ENCODE results near the gene ABLIM2. TPM values are rescaled to one million over a fixed set of nuclear protein-coding genes. Genes with fewer than 3 reads are reported as not detected.

ABLIM2 gene
- total RNA-seq, 2 donors from 2014 or later = 2.6 to 7.3 TPM

GRCh38 chr4:7941965-7942496, 216.6 kb downstream of the ABLIM2 start:
- H3K36me3 ChIP-seq = no peaks in the 10 kb centered on the region
- H3K27ac ChIP-seq = no peak overlapping the region
- TF ChIP-seq POLR2A (IDR thresholded peaks at IDR 0.05) (no peak), CTCF (IDR thresholded peaks at IDR 0.05) (no peak), POLR2AphosphoS5 (IDR thresholded peaks at IDR 0.05) (no peak)
- H3K4me1 ChIP-seq (replicated peaks) = no peaks in the 10 kb centered on the region
- H3K9me3 ChIP-seq = no peaks in the 10 kb centered on the region
- intact Hi-C loops (cut with DNase I) = no loop called here
- H3K4me3 ChIP-seq = no peak overlapping the region
- DNase-seq (ENCODE audit: low spot score) = no peak
- H3K27me3 ChIP-seq (replicated peaks; ENCODE audit: insufficient read depth) = no peaks in the 10 kb centered on the region
- WGBS = 90% methylated on average over 4 of the region's 4 CpGs

GRCh38 chr4:7941111-7941964, 217.3 kb downstream of the ABLIM2 start:
- H3K4me1 ChIP-seq (replicated peaks) = no peaks in the 10 kb centered on the region
- TF ChIP-seq POLR2AphosphoS5 (IDR thresholded peaks at IDR 0.05) (no peak), CTCF (IDR thresholded peaks at IDR 0.05) (no peak), POLR2A (IDR thresholded peaks at IDR 0.05) (no peak)
- intact Hi-C loops (cut with DNase I) = no loop called here

GRCh38 chr4:7939377-7940108, 219.1 kb downstream of the ABLIM2 start, which contains the start of gene AFAP1:
Gene AFAP1, minus strand, starts transcription at chr4:7939861. Its CDS starts 67,783 bp downstream, at chr4:7872078.
- H3K4me1 ChIP-seq (replicated peaks) = no peaks in the 10 kb centered on the region
- DNase-seq (ENCODE audit: low spot score) = peak; percentile 84
- intact Hi-C loops (cut with DNase I) = loop anchor here (5.0 kb wide), 1 partner anchor 48 kb away; no protein-coding TSS in a partner anchor
- no peaks in the 10 kb centered on the region for H3K36me3 ChIP-seq
- WGBS = under 1% methylated on average over 22 of the region's 96 CpGs
- H3K9me3 ChIP-seq = no peaks in the 10 kb centered on the region
- H3K27me3 ChIP-seq (replicated peaks; ENCODE audit: insufficient read depth) = no peaks in the 10 kb centered on the region
- H3K4me3 ChIP-seq = peak within 1 kb of the TSS; percentile 90 to 95
- peak; percentile 83 for TF ChIP-seq POLR2A (IDR thresholded peaks at IDR 0.05)
- TF ChIP-seq CTCF (IDR thresholded peaks at IDR 0.05) = no peak
- peak; percentile 28 for TF ChIP-seq POLR2AphosphoS5 (IDR thresholded peaks at IDR 0.05)
- H3K27ac ChIP-seq = peak within 1 kb of the TSS; percentile 85 to 86

More at GRCh38 chr4:7941111-7941964, 217.3 kb downstream of the ABLIM2 start:
- Histone ChIP-seq H3K4me3 (no peak overlapping the region), H3K36me3 (no peaks in the 10 kb centered on the region), H3K9me3 (no peaks in the 10 kb centered on the region), H3K27me3 (replicated peaks; ENCODE audit: insufficient read depth) (no peaks in the 10 kb centered on the region), H3K27ac (no peak overlapping the region)
- DNase-seq (ENCODE audit: low spot score) = peak; percentile 14
- 68% methylated on average over 11 of the region's 11 CpGs for WGBS

GRCh38 chr4:7938609-7939376, 219.8 kb downstream of the ABLIM2 start:
- H3K27ac ChIP-seq = peak overlapping the region; percentile 85 to 86
- no peaks in the 10 kb centered on the region for H3K9me3 ChIP-seq
- no peak for DNase-seq (ENCODE audit: low spot score)
- intact Hi-C loops (cut with DNase I) = loop anchor here (5.0 kb wide), 1 partner anchor 49 kb away; no protein-coding TSS in a partner anchor
- no peaks in the 10 kb centered on the region for H3K27me3 ChIP-seq (replicated peaks; ENCODE audit: insufficient read depth)
- peak overlapping the region; percentile 90 to 95 for H3K4me3 ChIP-seq
- WGBS = 1% methylated on average over 56 of the region's 75 CpGs
- TF ChIP-seq POLR2A (IDR thresholded peaks at IDR 0.05) (no peak), POLR2AphosphoS5 (IDR thresholded peaks at IDR 0.05) (no peak), CTCF (IDR thresholded peaks at IDR 0.05) (no peak)
- no peaks in the 10 kb centered on the region for H3K4me1 ChIP-seq (replicated peaks)
- no peaks in the 10 kb centered on the region for H3K36me3 ChIP-seq
